GM19467 (cell line): Measurements from ENCODE around the gene CRB3.

Experiments used
- ATAC-seq: cut with Tn5 transposase; IDR thresholded peaks from one replicate; pipeline ENCODE4 v1.9.1; 2021; ENCODE audit warnings: mild to moderate bottlenecking, moderate library complexity; ENCODE audit not compliant: unreplicated experiment

Gene CRB3

DNA sequence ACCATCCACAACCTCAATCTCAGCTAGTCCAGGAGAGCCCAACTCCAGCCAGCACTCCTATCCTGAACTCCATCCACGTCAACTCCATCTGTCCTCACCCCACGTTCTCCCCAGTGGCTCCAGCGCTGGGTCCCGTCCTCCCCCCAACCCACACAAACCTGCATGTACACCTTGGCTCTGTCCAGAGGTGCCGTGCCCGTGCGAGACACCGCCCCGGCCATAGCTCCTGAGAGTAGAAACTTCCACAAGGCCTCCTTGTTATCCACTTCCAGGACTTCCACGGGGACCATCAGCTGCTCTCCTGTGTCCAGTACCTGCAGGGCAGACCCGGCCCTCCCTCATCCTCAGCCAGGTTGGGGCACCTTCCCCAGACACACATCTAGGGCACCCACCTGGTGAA, 32.2 kb upstream of the CRB3 start:
- ATAC-seq = no peak

DNA sequence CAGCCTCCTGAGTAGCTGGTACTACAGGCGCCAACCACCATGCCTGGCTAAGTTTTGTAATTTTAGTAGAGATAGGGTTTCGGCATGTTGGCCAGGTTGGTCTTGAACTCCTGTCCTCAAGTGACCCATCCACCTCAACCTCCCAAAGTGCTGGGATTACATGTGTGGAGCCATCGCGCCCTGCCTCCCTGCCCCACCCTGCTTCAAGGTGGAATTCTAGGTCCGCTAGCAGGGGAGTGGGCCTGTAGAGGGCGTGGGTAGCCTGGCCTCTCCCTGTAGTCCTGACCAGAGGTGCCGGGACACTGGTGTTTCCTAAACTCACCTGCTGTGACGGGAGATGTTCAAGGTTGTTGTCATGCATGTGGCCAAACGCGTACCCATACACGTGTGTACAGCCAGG, 30.9 kb upstream of the CRB3 start:
- no peak for ATAC-seq

DNA sequence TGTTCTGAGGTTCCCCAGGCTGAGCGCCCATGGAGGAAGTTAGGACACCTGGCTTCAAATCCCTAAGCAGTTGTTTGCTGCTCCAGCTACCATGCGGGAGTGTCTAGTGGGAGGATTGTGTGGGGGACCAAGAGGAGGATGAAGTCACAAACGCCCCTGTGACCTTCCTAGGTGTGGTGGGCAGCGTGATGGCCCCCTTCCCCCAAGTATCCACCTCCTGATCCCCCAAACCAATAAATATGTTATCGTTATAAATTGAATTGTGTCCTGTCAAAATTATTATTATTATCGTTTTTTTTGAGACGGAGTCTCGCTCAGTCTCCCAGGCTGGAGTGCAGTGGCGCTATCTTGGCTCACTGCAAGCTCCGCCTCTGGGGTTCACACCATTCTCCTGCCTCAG, 30.4 kb upstream of the CRB3 start, which contains the start of gene SLC25A41:
Gene SLC25A41 (minus strand): TSS at position 101 of the 400 bp plus-strand sequence. CDS start 70 bp downstream, at position 31.
- no peak for ATAC-seq

DNA sequence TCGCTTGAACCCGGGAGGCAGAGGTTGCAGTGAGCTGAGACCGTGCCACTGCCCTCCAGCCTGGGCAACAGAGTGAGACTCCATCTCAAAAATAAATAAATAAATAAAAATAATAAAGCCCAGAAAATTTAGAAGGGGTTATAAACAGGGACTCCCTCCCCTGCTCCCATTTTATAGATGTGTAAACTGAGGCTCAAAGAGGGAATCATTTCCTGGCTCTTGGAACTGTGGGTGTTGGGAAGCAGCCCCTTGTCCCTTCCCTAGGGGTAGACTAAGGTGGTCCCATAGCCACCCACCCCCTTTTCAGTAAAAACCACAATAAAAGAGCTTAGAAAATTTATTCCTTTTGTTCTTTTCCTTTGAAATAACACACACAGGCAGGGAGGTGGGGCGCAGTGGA, 24.3 kb upstream of the CRB3 start:
- ATAC-seq = no peak

DNA sequence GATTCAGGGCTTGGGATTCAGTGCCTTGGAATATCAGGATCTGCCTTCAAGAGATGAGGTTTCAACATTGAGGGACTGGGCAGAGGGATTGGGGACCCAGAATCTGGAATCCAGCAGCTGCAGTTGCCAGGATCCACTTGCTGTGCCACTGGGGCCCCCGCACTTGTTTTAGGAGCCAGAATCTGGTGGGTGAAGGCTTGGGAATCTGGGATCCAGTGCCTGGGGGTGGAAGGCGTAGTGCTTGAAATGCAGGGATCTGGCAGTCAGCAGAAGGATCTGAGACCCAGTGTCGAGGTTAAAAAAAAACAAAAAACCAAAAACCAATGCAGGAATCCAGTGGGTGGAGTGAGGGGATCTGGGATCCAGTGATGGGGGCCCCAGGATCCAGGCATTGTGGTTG, 23.2 kb upstream of the CRB3 start:
- no peak for ATAC-seq

DNA sequence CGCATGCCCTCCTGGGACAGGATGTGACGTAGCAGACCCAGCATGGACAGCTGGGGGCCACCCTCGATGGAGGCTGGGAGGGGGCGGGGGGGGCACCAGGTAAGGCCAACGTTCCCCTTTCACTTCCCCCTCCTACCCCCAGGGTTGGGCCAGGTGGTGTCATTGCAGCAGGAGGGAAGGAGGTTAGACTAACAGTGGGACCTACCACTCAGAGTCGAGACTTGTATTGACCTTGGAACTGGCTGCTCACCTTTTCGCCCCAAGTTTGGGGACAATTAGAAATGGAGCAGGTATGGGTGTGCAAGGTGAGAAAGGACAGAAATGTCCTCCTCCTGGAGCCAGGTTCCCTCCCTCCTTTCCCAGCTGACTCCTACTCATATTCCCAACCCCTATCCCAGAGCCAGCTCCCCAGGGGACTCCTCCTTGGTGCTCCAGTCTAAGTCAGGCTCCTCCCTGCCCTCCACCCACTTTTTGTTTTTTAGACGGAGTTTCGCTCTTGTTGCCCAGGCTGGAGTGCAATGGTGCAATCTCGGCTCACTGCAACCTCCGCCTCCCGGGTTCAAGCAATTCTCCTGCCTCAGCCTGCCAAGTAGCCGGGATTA, 21.9 kb upstream of the CRB3 start:
- no peak for ATAC-seq

DNA sequence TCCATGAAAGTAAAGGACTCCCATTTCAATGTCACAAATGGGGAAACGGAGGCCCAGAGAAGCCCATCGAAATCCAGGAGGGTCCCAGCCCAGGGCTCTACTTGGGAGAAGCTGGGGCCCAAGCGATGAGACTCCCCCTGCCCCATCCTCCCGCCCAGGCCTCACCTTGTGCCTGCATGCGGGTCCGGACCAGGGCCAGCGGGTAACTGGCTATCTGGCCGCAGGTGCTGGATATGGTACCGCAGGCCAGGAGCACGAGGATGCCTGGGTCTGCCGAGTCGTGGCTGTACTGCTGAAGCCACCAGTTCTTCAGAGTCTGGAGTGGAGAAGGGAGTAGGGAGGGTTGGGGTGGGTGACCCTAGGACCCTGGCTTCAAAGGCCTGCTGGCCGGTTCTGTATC, 20.1 kb upstream of the CRB3 start:
- ATAC-seq = no peak

DNA sequence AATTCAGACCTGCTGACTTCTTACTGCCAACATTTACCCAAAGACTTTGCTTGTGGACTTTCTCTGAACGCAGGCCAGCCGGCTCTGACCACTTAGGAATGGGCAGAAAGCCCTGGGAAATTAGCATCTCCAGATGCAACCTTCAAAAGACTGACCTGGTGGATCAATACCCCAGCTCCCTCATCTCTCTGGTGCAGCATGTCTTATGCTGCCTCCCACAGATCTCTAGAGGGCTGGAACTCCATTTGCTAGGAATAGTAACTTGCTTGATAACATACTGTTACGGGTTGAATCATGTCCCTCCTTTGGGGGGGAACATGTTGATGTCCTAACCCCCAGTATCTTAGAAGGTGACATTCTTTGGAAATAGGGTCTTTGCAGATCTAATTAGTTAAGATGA, 17.6 kb upstream of the CRB3 start:
- no peak for ATAC-seq

DNA sequence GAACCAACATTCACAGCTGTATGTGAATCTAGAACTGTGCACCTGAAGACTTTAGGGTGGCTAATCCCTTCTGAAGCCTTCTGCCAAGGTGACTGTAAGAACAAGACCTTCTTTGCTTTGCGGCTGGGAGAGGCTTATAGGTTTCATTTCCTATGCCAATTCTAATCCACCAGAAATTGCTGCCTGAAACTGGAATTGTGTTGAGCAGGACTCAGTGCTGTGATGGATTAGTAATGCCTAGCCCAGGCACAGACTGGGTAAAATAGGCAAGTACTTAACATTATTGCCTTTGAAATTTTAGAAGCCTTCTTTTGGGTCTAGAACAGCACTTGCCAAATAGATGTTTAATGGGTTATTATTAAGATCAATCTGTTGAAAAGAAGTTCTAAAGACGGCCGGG, 16.0 kb upstream of the CRB3 start:
- no peak for ATAC-seq

DNA sequence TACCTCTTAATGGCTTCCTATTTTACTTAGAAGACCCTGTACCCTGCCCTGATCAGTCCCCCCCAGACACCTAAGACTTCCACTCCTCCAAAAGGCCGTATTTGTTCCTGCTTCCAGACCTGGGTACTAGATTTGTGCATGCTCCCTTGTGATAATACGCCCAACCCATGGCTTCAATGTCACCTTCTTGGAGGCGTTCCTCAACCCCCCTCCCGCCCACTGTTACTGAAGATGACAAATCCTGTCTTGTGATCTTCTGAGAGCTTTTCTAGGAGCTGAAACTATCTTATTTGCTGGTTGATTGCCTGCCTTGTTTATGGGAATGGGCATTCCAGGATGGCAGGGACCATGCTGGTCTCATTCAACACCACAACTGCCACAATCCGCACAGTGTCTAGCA, 13.9 kb upstream of the CRB3 start:
- ATAC-seq = no peak

DNA sequence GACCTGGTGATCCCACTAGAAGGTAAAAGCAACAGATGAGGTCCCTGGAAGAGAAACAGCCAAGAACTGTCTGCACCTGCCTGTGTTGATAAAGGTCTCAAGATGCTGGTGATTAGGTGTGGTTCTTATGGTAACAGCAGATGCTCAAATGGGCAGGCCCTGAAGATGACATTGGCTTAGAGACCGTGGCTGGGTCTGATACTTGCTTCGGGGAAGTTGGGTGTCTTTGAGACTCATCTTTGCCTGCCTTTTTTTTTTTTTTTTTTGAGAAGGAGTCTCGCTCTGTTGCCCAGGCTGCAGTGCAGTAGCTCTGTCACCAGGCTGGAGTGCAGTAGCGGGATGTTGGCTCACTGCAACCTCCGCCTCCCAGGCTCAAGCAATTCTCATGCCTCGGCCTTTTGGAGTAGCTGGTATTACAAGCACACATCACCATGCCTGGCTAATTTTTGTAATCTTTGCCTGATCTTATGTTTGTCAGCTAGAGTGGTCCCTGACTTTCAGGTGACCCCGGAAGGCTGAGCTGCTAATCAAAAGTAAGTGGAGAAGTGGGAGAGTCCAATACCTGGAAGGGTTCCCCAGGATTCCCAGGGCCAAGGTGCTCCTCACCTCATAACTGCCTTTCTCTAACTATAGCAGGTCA, 12.4 kb upstream of the CRB3 start:
- ATAC-seq = no peak

DNA sequence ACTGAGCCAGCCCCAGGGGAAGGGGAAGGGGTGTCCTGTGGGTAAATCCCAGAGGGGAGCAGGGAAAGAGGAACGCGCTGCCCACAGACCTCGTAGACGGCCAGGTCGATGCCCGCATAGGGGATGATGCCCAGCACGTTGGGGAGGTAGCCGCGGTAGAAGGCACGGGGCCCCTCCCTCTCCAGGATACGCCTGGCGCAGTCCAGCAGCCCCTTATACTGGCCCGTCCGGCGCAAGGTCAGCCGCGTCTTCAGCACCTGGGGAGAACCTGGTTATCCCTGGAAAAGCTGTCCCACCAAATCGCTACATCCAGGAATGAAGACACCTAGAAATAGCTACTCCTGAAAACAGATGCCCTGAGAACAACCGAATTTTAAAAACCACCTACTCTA, 11.9 kb upstream of the CRB3 start:
- ATAC-seq = no peak

DNA sequence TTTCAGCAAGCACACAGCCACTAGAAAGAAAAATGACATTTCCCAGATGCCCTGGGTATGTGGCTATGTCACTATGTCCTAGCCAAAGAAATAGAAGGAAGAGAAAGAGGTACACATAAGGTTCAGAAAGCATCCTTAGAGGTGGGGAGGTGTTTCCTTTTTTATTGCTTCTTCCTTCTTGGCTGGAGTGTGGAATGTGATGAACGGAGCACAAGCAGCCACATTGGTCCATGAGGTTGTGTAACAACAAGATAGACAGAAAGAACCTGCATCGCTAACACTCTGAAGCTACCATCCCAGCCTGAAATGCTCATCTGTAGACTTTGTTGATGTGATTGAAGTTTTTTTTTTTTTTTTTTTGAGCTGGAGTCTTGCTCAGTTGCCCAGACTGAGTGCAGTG, 11.2 kb upstream of the CRB3 start:
- no peak for ATAC-seq

DNA sequence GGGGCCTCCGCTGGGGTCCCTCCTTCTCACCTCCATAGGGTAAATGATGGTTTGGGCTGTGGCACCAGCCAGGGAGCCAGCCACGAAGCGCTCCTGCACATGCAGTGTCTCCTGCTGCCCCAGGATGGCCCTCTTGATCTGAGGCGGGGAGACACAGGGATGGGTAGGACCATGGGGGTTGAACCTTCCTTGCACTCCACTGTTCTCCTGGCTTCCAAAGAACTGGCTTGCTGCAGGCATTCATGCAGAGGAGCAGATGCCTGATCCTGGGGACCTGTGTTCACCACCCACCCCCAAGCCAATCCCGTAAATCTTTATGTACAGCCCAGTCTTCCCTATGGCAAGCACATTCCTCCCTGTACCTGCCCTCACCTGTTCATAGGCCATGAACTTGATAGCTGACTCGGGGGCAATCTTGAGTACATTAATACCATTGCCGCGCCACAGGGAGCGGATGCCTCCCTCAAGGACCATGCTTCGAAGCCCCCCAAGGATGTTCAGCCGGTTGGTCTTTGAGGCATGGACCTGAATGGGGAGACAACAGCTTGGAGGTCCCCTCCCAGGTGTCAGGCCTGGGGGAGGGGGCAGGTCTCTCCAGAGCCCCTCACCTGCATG, 10.0 kb upstream of the CRB3 start:
- no peak for ATAC-seq

DNA sequence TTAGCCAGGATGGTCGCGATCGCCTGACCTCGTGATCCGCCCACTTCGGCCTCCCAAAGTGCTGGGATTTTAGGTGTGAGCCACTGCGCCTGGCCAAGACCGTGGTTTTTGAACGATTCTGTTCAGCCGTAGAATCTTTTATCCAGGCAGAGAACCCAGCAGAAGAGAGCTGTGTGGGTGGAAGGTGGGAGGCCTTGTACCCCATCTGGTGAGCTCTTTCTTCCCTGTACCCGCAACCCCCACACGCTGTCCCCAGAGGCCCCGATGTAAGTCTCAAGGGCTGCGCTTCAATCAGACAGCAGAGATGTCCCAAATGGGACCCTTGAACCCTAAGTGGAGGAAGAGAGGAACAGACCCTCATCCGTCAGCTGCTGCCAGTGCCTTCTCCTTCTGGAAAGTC, 8.1 kb upstream of the CRB3 start:
- ATAC-seq = no peak

DNA sequence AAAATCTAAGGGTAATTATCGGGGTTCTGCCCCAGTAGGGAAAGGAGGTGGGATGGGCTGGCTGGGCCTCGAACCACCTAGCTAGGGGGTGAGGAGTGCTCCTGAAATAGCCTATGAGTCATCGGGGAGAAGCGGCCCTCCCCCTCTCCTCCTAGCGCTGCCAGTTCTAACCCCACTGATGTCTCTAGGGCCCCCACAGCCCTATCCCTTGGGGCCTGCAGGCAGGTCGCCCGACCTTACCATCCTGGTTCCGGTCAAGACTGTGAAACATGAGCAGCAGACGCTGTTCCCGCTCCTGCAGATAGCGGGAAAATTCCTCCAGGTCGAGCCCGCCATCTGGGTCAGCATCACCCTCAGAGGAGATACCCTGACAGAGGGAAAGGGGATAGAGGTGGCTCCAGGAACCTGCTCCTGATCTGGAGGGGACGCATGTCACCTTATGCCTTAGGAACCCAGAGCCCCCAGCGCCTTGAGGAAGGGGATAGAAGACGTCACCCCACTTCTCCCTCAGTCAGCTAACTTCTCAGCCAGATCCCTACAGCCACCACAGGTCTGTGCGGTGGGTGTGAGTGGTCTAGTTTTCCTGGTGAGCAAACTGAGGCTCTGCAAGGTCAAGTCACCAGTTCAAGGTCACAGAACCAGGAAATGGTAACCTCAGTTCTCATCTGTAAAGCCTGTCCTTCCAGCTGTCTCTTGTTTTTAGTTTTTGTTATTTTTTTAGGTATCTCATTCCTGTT, 5.9 kb upstream of the CRB3 start:
- ATAC-seq = no peak

DNA sequence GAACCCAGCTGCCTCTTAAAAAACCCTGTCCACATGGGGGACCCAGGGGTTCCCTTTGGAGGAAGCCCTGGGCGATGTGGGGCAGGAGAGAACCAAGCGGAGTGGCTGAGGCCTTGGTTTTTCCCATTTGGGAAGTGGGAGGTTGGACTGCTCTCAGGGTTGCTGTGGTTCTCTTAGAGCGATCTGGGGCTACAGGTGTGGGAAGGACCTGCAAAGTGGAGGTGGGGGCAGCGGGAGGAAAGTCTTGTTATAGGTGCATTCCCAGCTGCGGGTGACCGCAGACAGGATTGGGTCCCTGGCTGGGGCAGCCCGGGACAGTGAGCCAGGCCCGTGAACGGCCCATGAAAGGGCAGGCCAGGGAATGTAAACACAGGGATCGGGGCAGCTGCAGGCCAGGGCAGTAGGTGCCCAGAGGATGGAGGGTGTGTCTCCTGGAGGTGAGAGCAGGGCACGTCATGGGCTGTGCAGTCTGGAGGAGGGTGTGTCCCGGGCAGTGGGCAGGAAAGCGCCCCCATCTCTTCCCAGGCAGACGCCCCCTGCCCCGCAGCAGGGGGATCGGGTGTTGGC, 5.3 kb upstream of the CRB3 start:
- ATAC-seq = no peak

DNA sequence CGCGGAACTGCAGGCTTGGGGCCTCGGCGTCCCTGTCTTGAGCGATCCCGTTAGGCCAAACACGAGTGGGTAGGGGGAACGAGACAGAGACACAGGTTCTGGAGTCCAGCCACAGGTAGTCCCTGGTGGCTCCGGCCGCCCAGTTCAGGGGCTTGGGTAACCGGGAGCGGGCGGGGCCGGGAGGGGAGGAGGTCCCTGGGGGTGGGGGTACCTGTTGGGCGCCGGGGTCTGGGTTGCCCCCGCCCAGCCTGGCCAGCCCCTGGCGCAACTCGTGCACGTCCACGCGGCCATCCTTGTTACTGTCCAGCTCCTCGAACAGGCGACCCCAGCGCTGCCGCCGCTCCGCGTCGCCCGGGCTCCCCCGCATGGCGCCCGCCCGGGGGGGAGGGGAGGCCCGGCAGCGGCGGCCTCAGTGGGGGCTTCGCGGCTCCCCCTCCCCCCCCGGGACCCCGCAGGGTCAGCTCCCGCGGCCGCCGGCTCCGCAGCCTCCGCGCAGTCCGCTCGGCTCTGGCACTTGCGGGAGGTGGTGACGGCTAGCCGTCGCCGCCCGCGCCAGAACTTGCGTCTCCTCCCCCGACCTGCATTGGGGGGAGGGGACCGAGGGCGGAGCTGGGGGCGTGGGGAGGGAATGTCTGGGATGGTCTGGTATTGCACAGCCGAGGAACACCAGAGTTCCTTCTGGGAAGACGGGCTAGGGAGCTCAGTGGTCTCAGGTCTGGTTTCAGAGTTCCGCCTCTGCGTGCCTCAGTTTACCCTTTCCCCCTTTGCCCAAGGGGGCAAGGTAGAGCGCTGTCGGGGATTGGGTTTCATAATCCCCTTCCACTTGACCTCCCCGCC, 4.6 kb upstream of the CRB3 start, which contains the start of gene SLC25A23:
Gene SLC25A23 (minus strand): TSS at position 531 of the 837 bp plus-strand sequence. CDS start 164 bp downstream, at position 367.
- peak; percentile 15 for ATAC-seq

DNA sequence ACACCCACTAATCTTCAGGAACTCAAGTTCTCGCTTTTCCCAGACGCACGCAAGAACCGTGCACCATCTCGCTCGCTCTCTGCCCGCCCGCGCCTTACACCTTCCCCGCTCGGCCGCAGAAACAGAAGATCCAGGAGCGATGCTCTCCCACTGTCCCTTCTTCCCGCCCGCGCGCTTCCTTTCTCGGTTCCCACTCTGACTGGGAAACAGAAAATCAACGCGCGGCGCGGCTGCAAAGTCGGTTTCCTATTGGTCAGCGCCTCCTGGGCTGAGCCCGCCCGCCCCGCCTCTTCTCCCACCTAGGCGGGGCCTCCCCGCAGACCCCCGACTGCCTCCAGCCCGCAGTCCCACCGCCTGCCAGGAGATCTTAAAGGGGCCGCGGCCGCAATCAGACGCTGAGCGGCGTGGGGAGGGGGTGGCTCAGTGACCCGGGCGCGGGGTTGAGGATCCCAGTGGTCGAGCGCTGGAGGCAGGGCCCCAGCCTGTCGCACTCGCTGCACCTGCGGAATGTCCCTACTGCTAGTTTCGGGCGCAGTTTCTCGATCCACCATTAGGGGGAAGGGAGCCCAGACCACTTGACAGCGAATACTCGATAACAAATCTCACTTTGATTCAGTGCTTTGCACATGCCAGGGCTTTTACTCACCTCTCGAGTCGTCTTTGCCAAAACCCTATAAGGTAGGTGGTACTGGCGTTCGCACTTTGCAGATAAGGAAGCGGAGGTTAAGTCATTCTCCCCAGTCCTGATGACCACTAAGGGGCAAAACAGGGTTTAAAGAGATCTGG, 3.8 kb upstream of the CRB3 start:
- ATAC-seq = peak; percentile 72

DNA sequence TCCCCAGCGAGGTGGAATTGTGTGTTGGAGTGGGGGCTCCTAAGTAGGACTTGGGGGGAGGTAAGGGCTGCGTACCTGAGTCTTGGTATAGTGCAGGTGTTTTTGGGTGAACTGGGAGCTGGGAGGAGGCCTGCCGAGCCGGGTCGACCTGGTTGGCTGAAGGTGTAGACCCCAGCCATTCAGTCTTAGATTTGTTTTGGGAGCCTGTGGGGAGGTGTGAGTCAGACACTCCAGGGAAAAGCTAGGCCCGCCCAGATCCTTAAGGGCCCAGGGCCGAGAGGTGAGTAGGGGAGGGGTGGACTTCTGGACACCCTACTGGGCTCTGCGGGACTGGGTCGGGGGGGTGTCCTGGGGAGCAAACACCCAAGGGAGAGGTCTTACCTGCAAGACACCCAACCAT, 935 bp downstream of the CRB3 start:
- no peak for ATAC-seq
